22Rv1 (cell line): ENCODE data around the gene TPRG1.

Experiments used
- CTCF ChIP-seq: fragments of 450-650 bp; IDR thresholded peaks from 2 replicates; pipeline ENCODE4 v1.5.1; 2017; ENCODE audit warnings: mild to moderate bottlenecking
- ZFX ChIP-seq: fragments of 450-650 bp; IDR thresholded peaks from 2 replicates; pipeline ENCODE4 v1.6.1; 2017; ENCODE audit warnings: antibody characterized with exemption, borderline replicate concordance

GRCh38 chr3:189157232-189158007, 14.4 kb upstream of the TPRG1 start:
- TF ChIP-seq CTCF, result no peak
- no peak for TF ChIP-seq ZFX
